AG04449 (cell line): ENCODE results near the gene ING5.

Experiments used
- CTCF ChIA-PET: fragments of 350-600 bp; formaldehyde crosslinking; extraction: SDS; loops from one replicate; lab custom pipeline; 2021; ENCODE audit warnings: antibody characterized with exemption; lab: Yijun Ruan, JAX
- POLR2A ChIA-PET: fragments of 400-600, 350-600 bp; formaldehyde crosslinking; extraction: SDS; loops from one replicate; lab custom pipeline; 2020; ENCODE audit warnings: antibody characterized with exemption, inconsistent platforms; lab: Yijun Ruan, JAX
- DNase-seq: peaks from one replicate; pipeline ENCODE4 v3.0.0-alpha.2; 2010; ENCODE audit warnings: low read depth, low spot score
- H3K4me3 ChIP-seq: 2 replicates; pipeline ENCODE4 v1.5.1; 2011; ENCODE audit warnings: low read depth, mild to moderate bottlenecking, control low read depth, low read length
- TF ChIP-seq, protein P1 (sequence below): IDR thresholded peaks from one replicate; pipeline ENCODE4 v1.5.1; 2011; ENCODE audit warnings: mild to moderate bottlenecking, moderate library complexity, low read length, control low read depth, inconsistent platforms; ENCODE audit not compliant: insufficient read depth; ENCODE audit errors: missing control alignments

ING5 gene

DNA sequence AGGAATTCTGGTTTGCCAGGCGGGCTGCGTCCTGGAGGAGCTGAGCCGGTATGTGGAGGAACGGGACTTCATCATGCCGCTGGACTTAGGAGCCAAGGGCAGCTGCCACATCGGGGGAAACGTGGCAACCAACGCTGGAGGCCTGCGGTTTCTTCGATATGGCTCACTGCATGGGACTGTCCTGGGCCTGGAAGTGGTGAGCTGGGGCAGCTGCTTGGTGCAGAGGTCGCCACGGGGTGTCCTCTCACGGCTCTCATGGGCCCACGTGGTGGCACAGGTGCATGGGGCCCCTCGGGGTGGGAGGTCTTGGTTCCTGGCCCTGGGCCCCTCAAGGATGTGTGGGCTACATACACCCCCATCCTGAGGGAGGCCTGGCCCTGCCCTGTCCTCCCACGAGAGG is 41.8 kb downstream of the ING5 start:
- H3K4me3 ChIP-seq, result no peak overlapping the region

DNA sequence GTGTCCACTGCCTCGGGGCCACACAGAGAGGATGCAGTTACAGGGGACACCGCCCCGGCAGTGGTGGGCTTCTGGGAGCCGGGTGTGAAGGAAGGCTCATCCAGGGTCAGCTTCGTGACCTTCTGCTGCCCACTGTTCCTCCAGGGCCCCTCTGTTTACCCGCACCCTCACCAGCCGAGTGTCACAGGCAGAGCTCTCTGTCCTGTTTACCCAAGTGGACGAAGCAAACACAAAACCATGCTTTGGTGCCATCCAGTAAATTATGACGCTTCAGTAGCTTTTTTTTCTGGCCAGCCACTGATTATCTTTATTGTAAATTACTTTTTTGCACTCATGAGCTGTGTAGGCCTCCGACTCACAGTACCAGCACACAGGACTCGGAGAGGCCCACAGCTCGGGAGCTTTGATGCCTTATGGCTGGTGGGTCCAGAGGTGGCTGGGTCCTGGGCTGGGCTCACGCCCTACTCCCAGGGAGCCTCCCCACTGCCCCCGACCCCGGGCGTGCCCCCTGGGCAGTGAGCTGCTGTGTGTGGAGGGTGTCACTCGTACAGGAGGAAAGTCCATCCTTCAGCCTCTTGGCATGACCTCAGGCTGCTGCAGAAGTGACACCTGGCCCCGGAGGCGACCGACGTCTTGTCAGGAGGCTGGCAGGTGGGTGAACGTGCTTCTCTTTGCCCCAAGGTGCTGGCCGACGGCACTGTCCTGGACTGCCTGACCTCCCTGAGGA is 42.4 kb downstream of the ING5 start:
- H3K4me3 ChIP-seq, result no peak overlapping the region
- TF ChIP-seq, protein P1, sequence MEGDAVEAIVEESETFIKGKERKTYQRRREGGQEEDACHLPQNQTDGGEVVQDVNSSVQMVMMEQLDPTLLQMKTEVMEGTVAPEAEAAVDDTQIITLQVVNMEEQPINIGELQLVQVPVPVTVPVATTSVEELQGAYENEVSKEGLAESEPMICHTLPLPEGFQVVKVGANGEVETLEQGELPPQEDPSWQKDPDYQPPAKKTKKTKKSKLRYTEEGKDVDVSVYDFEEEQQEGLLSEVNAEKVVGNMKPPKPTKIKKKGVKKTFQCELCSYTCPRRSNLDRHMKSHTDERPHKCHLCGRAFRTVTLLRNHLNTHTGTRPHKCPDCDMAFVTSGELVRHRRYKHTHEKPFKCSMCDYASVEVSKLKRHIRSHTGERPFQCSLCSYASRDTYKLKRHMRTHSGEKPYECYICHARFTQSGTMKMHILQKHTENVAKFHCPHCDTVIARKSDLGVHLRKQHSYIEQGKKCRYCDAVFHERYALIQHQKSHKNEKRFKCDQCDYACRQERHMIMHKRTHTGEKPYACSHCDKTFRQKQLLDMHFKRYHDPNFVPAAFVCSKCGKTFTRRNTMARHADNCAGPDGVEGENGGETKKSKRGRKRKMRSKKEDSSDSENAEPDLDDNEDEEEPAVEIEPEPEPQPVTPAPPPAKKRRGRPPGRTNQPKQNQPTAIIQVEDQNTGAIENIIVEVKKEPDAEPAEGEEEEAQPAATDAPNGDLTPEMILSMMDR, result no peak
- no peak for DNase-seq
- POLR2A ChIA-PET, result no interaction called here
- CTCF ChIA-PET, result no interaction called here

More for the DNA sequence above, 41.8 kb downstream of the ING5 start:
- no peak for DNase-seq
- ChIA-PET CTCF (interaction anchor here (0.8 kb wide), 1 partner anchor 9 kb away, joined by 3 read pairs; the partner anchor contains the start of gene D2HGDH), POLR2A (no interaction called here)
- TF ChIP-seq, protein P1, result no peak

DNA sequence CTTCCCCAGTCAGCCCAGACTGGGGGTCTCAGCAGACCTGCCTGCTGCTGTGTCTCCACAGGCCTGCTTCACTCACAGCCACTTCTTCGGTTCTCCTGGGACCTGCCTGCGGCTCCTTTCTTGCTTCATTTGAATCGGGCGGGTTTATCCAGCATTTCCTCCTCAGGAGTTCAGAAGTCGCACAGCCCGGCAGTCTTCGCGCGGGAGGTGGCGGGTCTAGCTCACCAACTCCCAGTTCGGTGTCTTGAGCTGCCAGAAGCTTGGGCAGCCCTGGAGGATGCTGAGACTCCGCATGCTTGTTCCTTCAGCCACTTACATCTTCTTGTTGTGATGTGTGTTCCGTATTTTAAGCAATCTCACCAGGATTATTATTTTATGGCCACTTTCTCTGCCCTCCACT is 43.4 kb downstream of the ING5 start:
- no peak overlapping the region for H3K4me3 ChIP-seq
- TF ChIP-seq, protein P1, result no peak
- ChIA-PET CTCF (no interaction called here), POLR2A (no interaction called here)
- no peak for DNase-seq

DNA sequence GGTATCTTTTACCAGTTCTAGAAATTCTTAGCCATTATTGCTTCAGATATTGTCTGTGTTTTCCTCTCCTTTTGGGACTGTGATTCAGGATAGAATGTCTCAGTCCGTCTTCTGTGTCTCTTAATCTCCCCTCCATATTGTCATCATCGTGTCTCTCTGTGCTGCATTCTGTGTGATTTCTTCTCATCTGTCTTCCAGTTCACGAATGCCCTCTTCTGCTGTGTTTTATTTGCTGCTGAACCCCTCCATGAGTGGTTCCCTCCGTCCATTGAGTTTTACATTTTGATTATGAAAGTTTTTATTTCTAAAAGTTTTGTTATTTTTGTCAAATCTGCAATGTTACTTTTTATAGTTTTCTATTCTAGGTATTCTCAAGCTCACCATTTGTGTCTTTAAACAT is 44.2 kb downstream of the ING5 start:
- no peak overlapping the region for H3K4me3 ChIP-seq
- TF ChIP-seq, protein P1, result no peak
- CTCF ChIA-PET, result no interaction called here
- POLR2A ChIA-PET, result no interaction called here
- DNase-seq, result no peak

DNA sequence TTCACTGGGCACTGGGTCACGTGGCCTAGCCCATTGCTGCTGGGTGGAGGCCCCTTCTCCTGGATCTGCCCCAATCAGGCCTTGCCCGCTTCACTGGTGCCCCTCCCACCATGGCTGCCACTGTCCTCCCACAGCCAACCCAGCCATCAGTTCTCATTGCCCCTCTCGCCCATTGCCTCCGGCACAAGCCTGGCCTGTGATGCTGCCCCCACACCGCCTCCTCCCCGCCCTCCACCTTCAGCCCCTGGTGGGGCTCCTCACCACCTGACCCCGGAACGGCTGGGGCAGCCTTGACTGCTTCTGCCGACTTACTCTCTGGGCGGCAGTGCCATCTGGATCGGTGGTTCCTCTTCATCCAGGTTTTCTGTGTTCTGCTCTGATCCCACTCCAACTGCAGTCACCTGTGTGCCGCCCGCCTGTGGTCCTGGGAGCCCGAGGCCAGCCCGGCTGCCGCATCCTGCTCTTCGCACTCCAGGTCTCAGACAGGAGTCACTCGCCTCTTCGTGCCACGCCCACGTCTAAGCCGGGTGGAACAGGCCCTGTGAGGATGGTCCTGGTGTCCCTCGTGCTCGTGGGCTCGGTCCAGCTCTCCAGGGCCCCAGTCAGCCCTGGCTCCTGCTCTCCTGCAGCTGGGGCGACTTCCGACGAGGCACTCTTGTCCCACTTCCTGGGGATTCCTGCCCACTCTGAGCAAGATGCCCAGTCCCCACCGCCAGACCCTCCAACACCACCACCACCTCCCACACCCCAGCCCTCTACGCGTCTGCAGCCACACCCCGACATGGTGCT is 46.8 kb downstream of the ING5 start:
- CTCF ChIA-PET, result no interaction called here
- TF ChIP-seq, protein P1, result no peak
- H3K4me3 ChIP-seq, result no peak overlapping the region
- POLR2A ChIA-PET, result no interaction called here
- no peak for DNase-seq
